ENCODE data around the gene CLRN3.

Gene CLRN3

GRCh38 chr10:127834791-127835190 lies 58.0 kb downstream of the CLRN3 start:
- DNase-seq: no peak

- no peak for DNase-seq
Observed at GRCh38 chr10:127834221-127834620, 58.5 kb downstream of the CLRN3 start.

- DNase-seq: no peak
Observed at GRCh38 chr10:127833804-127834203, 58.9 kb downstream of the CLRN3 start.

GRCh38 chr10:127832501-127832900 lies 60.2 kb downstream of the CLRN3 start:
- DNase-seq: no peak

DNA sequence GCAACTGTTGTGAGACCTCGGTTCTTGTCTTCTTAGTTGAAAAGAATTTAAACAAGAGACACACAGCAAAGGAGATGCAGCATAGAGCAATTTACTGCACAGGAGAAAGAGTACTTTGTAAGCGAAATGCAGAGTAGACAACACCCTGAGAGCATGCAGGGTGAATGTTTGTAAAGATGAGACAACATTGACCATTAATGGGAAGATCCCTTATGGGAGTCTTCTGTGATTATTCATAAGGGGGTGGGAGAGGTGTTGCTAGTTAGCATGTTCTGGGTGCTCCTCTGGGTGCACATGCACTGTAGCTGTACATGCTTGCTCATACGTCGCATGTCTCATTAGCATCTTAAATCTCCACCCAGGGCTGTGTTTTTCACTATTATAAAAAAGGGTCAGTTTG lies 62.3 kb downstream of the CLRN3 start:
- DNase-seq: no peak
